Islet precursor cell (in vitro differentiated cells): ENCODE data around the gene SKIDA1.

Experiments used
- DNase-seq: peaks from one replicate; pipeline ENCODE4 v3.0.0-alpha.2; 2018

Gene SKIDA1

GRCh38 chr10:21475393-21475792 lies 50.1 kb downstream of the SKIDA1 start:
- DNase-seq: peak; percentile 8

- DNase-seq: peak; percentile 43
These were observed 51.9 kb downstream of the SKIDA1 start for GRCh38 chr10:21473541-21473940.

- DNase-seq: no peak
These were observed 52.3 kb downstream of the SKIDA1 start for GRCh38 chr10:21473135-21473534.

GRCh38 chr10:21468086-21468485 lies 57.4 kb downstream of the SKIDA1 start:
- no peak for DNase-seq

GRCh38 chr10:21467633-21468032 lies 57.8 kb downstream of the SKIDA1 start:
- DNase-seq: no peak

- peak; percentile 74 for DNase-seq
These were observed 61.3 kb downstream of the SKIDA1 start for GRCh38 chr10:21464134-21464533.
